GM12892 (cell line): ENCODE results near the gene LYRM4.

ENCODE experiments used
- POLR2AphosphoS5 ChIP-seq: IDR thresholded peaks from 2 replicates; pipeline ENCODE4 v1.6.1; 2011; ENCODE audit warnings: low read depth, low read length, control low read depth
- TAF1 ChIP-seq: IDR thresholded peaks from 2 replicates; pipeline ENCODE4 v1.6.1; 2011; ENCODE audit warnings: low read depth, mild to moderate bottlenecking, control low read depth, low read length, borderline replicate concordance

DNA sequence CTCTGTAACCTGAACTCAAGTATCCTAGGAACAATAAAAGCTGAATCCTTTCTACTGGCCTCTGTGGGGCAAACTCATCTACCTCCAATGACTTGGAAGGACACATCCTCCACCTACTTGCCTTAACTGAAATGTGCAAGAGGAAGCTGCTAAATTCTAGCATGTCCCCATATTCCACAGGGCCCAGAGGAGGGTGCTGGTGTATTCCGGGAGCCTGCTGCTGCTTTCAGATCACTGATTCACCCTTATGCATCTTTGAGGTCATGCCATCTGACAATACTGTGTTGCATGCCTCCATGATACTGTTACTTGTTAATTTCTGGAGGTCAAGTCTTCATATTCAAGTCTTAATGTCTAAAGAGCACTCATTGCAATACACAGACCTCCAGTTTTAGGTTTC is 40.3 kb downstream of the LYRM4 start:
- TF ChIP-seq POLR2AphosphoS5 = no peak
- no peak for TF ChIP-seq TAF1
